ENCODE data around the gene S1PR1. TPM values are rescaled to one million over a fixed set of nuclear protein-coding genes. Genes with fewer than 3 reads are reported as not detected.
"Not testable (repeated sequence)": the region's sequence is repeated elsewhere in the genome, so short reads cannot be mapped to it uniquely, and the experiment has no call there.

S1PR1 gene
- total RNA-seq, 1 experiment from 2014 or later, result 0.86 TPM

DNA sequence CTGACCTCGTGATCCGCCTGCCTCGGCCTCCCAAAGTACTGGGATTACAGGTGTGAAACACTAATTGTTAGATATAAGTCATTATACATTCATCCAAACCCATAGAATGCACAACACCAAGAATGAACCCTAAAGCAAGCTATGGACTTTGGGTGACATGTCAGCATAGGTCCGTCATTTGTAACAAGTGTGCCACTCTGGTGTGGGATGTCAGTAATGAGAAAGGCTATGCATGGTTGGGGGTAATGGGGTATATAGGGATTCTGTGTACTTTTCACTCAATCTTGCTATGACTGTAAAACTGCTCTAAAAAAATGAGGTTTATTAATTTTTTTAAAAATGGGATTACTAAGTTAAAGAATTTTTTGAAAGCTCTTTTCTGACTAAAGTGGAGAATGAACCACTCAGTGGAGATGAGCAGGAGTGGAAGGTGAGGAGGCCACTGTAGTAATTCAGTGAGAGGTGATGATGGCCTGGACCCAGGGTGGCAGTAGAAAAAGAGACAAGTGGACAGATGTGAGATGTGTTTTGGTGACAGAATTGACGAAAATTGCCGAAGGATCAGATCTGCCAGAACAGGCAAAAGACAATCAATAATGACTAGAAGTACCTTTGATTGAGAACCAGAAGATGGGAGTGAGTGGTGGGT, 21.3 kb upstream of the S1PR1 start:
- ChIA-PET CTCF (interaction anchor here (1.0 to 1.4 kb wide), 2 partner anchors 23 to 73 kb away, joined by 3 read pairs; no protein-coding TSS in a partner anchor), POLR2A (no interaction called here)
- Mint-ChIP-seq H3K9me3 (ENCODE audit: unreplicated experiment) (no peaks in the 10 kb centered on the region), H3K27ac (ENCODE audit: low read depth, unreplicated experiment) (no peak overlapping the region), H3K4me1 (ENCODE audit: insufficient read depth, unreplicated experiment) (no peaks in the 10 kb centered on the region), H3K36me3 (ENCODE audit: insufficient read depth, unreplicated experiment) (no peaks in the 10 kb centered on the region), H3K4me3 (ENCODE audit: unreplicated experiment) (no peak overlapping the region), H3K27me3 (ENCODE audit: insufficient read depth, unreplicated experiment) (no peaks in the 10 kb centered on the region)
- intact Hi-C loops (cut with micrococcal nuclease), result no loop called here
- BruUV-seq (replicated peaks), result no TSS peak
- TF ChIP-seq, protein P1, sequence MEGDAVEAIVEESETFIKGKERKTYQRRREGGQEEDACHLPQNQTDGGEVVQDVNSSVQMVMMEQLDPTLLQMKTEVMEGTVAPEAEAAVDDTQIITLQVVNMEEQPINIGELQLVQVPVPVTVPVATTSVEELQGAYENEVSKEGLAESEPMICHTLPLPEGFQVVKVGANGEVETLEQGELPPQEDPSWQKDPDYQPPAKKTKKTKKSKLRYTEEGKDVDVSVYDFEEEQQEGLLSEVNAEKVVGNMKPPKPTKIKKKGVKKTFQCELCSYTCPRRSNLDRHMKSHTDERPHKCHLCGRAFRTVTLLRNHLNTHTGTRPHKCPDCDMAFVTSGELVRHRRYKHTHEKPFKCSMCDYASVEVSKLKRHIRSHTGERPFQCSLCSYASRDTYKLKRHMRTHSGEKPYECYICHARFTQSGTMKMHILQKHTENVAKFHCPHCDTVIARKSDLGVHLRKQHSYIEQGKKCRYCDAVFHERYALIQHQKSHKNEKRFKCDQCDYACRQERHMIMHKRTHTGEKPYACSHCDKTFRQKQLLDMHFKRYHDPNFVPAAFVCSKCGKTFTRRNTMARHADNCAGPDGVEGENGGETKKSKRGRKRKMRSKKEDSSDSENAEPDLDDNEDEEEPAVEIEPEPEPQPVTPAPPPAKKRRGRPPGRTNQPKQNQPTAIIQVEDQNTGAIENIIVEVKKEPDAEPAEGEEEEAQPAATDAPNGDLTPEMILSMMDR (IDR thresholded peaks at IDR 0.05; ENCODE audit: unreplicated experiment), result no peak
- DNase-seq (ENCODE audit: unreplicated experiment), result no peak

DNA sequence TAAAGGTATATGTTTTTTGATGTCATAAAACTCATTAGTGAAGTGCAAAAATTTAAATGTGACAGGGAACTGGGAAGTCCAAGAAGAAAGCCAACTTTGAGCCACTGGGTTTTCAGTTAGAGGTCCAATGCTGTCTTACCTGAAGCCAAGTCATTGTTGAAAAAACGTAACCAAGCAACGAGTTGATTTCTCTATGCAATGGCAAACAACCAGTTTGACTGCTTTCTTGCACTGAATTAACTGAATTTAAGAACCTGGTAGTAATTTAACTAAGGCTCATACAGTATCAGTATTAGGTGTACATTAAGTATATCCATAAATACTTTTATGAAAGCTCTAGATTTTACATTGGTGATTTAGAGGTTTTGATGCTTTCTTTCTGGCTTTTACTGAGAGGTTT, 20.2 kb upstream of the S1PR1 start:
- POLR2A ChIA-PET, result interaction anchor here (1.5 kb wide), 1 partner anchor 40 kb away, joined by 3 read pairs; no protein-coding TSS in a partner anchor
- no peak for DNase-seq (ENCODE audit: unreplicated experiment)
- no TSS peak for BruUV-seq (replicated peaks)
- Mint-ChIP-seq H3K4me1 (ENCODE audit: insufficient read depth, unreplicated experiment) (peaks cover 2% of the 10 kb centered on the region), H3K36me3 (ENCODE audit: insufficient read depth, unreplicated experiment) (no peaks in the 10 kb centered on the region), H3K4me3 (ENCODE audit: unreplicated experiment) (no peak overlapping the region), H3K27ac (ENCODE audit: low read depth, unreplicated experiment) (no peak overlapping the region), H3K9me3 (ENCODE audit: unreplicated experiment) (no peaks in the 10 kb centered on the region), H3K27me3 (ENCODE audit: insufficient read depth, unreplicated experiment) (no peaks in the 10 kb centered on the region)
- CTCF ChIA-PET, result interaction anchor here (0.5 to 2.4 kb wide), 4 partner anchors 20 to 188 kb away, joined by 3 to 6 read pairs (median 4); no protein-coding TSS in a partner anchor
- intact Hi-C loops (cut with micrococcal nuclease), result no loop called here
- TF ChIP-seq, protein P1 (IDR thresholded peaks at IDR 0.05; ENCODE audit: unreplicated experiment), result no peak

DNA sequence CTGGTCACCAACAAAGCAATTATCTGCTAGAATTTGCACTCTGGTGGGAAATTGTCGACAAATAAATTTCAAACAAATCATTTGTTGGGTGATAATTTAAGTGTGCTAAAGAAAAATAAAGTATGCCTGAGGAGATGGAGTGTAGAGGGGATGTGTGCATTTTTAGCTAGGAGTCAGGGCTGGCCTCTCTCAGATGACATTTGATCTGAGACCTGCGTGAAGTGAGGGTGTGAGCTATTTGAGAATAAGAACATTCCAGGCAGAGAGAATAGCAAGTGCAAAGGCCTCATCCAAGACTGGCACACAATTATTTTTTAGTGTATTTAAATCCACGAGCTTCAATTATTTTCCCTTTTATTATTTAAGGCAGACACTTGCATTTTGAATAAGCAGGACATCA, 19.7 kb upstream of the S1PR1 start:
- H3K9me3 Mint-ChIP-seq (ENCODE audit: unreplicated experiment), result no peaks in the 10 kb centered on the region
- ChIA-PET POLR2A (interaction anchor here (1.5 kb wide), 1 partner anchor 40 kb away, joined by 3 read pairs; no protein-coding TSS in a partner anchor), CTCF (interaction anchor here (0.5 to 2.4 kb wide), 4 partner anchors 19 to 188 kb away, joined by 3 to 6 read pairs (median 4); no protein-coding TSS in a partner anchor)
- H3K27me3 Mint-ChIP-seq (ENCODE audit: insufficient read depth, unreplicated experiment), result no peaks in the 10 kb centered on the region
- TF ChIP-seq, protein P1 (IDR thresholded peaks at IDR 0.05; ENCODE audit: unreplicated experiment), result no peak
- H3K36me3 Mint-ChIP-seq (ENCODE audit: insufficient read depth, unreplicated experiment), result no peaks in the 10 kb centered on the region
- no peak overlapping the region for H3K27ac Mint-ChIP-seq (ENCODE audit: low read depth, unreplicated experiment)
- H3K4me3 Mint-ChIP-seq (ENCODE audit: unreplicated experiment), result no peak overlapping the region
- no TSS peak for BruUV-seq (replicated peaks)
- H3K4me1 Mint-ChIP-seq (ENCODE audit: insufficient read depth, unreplicated experiment), result peaks cover 5% of the 10 kb centered on the region
- intact Hi-C loops (cut with micrococcal nuclease), result no loop called here
- no peak for DNase-seq (ENCODE audit: unreplicated experiment)

DNA sequence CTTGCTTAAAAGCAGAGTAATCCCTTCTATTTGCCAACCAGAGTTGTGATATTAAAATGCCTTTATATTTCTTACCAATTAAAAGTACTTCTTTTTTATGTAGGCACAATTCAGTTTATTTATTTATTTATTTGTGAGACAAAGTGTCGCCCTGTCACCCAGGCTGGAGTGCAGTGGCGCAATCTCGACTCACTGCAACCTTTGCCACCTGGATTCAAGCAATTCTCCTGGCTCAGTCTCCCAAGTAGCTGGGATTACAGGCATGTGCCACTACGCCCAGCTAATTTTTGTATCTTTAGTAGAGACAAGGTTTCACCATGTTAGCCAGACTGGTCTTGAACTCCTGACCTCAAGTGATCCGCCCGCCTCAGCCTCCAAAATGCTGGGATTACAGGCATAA, 17.9 kb upstream of the S1PR1 start:
- H3K27ac Mint-ChIP-seq (ENCODE audit: low read depth, unreplicated experiment); POLR2A ChIA-PET; H3K36me3 Mint-ChIP-seq (ENCODE audit: insufficient read depth, unreplicated experiment); H3K9me3 Mint-ChIP-seq (ENCODE audit: unreplicated experiment); BruUV-seq (replicated peaks); H3K4me3 Mint-ChIP-seq (ENCODE audit: unreplicated experiment); DNase-seq (ENCODE audit: unreplicated experiment); intact Hi-C loops (cut with micrococcal nuclease); H3K27me3 Mint-ChIP-seq (ENCODE audit: insufficient read depth, unreplicated experiment); H3K4me1 Mint-ChIP-seq (ENCODE audit: insufficient read depth, unreplicated experiment): not testable (repeated sequence)
- CTCF ChIA-PET, result interaction anchor here (0.6 to 2.4 kb wide), 3 partner anchors 20 to 1510 kb away, joined by 3 to 8 read pairs (median 5); no protein-coding TSS in a partner anchor

Measured in MCF 10A (cell line).